Stimulated activated CD8-positive, alpha-beta memory T cell treated with anti-CD3 and anti-CD28 coated beads, Interleukin-12 subunit alpha, Interleukin-12 subunit beta, amount 100 ng/mL, for 24 hours (primary cell): ENCODE data around the gene SMARCC2.

Experiments used
- DNase-seq: peaks from one replicate; pipeline ENCODE4 v3.0.0-alpha.2; 2020; ENCODE audit errors: extremely low read depth

Gene SMARCC2

GRCh38 chr12:56189099-56189917 is at the start of gene SMARCC2:
SMARCC2 (minus strand) TSS chr12:56189483; CDS start chr12:56189461, 22 bp downstream.
- peak; percentile 71 for DNase-seq

GRCh38 chr12:56237552-56237951 is 48.3 kb upstream of the SMARCC2 start:
- DNase-seq: no peak

- DNase-seq: no peak
These were observed 47.7 kb upstream of the SMARCC2 start for GRCh38 chr12:56236985-56237384.

- DNase-seq: no peak
These were observed 46.8 kb upstream of the SMARCC2 start for GRCh38 chr12:56236091-56236490.

- DNase-seq: no peak
These were observed 45.6 kb upstream of the SMARCC2 start for GRCh38 chr12:56234746-56235436.

- DNase-seq: no peak
These were observed 41.9 kb upstream of the SMARCC2 start for GRCh38 chr12:56231184-56231582.

- DNase-seq: no peak
These were observed 41.3 kb upstream of the SMARCC2 start for GRCh38 chr12:56230432-56231183.

- DNase-seq: no peak
These were observed 40.7 kb upstream of the SMARCC2 start, which contains the start of gene SLC39A5 for GRCh38 chr12:56229916-56230431. SLC39A5 (plus strand) TSS chr12:56230051; CDS start chr12:56231275, 1,224 bp downstream.

- DNase-seq: no peak
These were observed 39.8 kb upstream of the SMARCC2 start for GRCh38 chr12:56229082-56229481.

GRCh38 chr12:56224954-56225353 is 35.7 kb upstream of the SMARCC2 start:
- DNase-seq: no peak

- peak; percentile 88 for DNase-seq
These were observed 34.9 kb upstream of the SMARCC2 start, which contains the start of gene NABP2 for GRCh38 chr12:56224102-56224701. NABP2 (plus strand) TSS chr12:56224342; CDS start chr12:56224857, 515 bp downstream.

- DNase-seq: no peak
These were observed 34.4 kb upstream of the SMARCC2 start for GRCh38 chr12:56223571-56224101.

- no peak for DNase-seq
These were observed 33.2 kb upstream of the SMARCC2 start for GRCh38 chr12:56222531-56222895.

- DNase-seq: peak; percentile 81
These were observed 32.7 kb upstream of the SMARCC2 start, which contains the start of gene RNF41 for GRCh38 chr12:56221757-56222530. RNF41 (minus strand) TSS chr12:56221922; CDS start chr12:56214047, 7,875 bp downstream.

GRCh38 chr12:56221232-56221756 is 32.0 kb upstream of the SMARCC2 start:
- DNase-seq: no peak

- DNase-seq: no peak
These were observed 31.4 kb upstream of the SMARCC2 start for GRCh38 chr12:56220611-56221231.

- no peak for DNase-seq
These were observed 30.6 kb upstream of the SMARCC2 start for GRCh38 chr12:56219840-56220239.

GRCh38 chr12:56216461-56216860 is 27.2 kb upstream of the SMARCC2 start:
- DNase-seq: no peak

GRCh38 chr12:56213878-56214277 is 24.6 kb upstream of the SMARCC2 start:
- no peak for DNase-seq

- DNase-seq: no peak
These were observed 23.1 kb upstream of the SMARCC2 start for GRCh38 chr12:56212361-56212760.
